HG03196 (cell line): Measurements from ENCODE around the gene CEP170B.
"Not testable (repeated sequence)": the region's sequence is repeated elsewhere in the genome, so short reads cannot be mapped to it uniquely, and the experiment has no call there.

Experiments used
- ATAC-seq: cut with Tn5 transposase; IDR thresholded peaks from one replicate; pipeline ENCODE4 v1.9.1; 2021; ENCODE audit not compliant: unreplicated experiment

CEP170B gene

GRCh38 chr14:104941508-104942365, 76.7 kb downstream of the CEP170B start:
- ATAC-seq = no peak

GRCh38 chr14:104942586-104942985, 77.5 kb downstream of the CEP170B start:
- no peak for ATAC-seq

GRCh38 chr14:104943216-104944015, 78.3 kb downstream of the CEP170B start:
- not testable (repeated sequence) for ATAC-seq

- not testable (repeated sequence) for ATAC-seq
Observed at GRCh38 chr14:104944016-104944308, 78.9 kb downstream of the CEP170B start.

- not testable (repeated sequence) for ATAC-seq
Observed at GRCh38 chr14:104944436-104945205, 79.6 kb downstream of the CEP170B start.

GRCh38 chr14:104945266-104945665, 80.2 kb downstream of the CEP170B start:
- ATAC-seq = not testable (repeated sequence)
